GM12878 (cell line): Measurements from ENCODE around the gene SERPINE2.

Source experiments
- BACH1 ChIP-seq: fragments of 450-650 bp; IDR thresholded peaks from 2 replicates; pipeline ENCODE4 v1.6.1; 2017; ENCODE audit warnings: mild to moderate bottlenecking, borderline replicate concordance
- CTCF ChIP-seq, 3 experiments: IDR thresholded peaks in 2 of 3; conservative IDR thresholded peaks in 1 of 3; 2 replicates each; pipeline ENCODE4 v1.5.1; 2011; ENCODE audit warnings: low read depth in 3 of 3, low read length in 3 of 3, mild to moderate bottlenecking in 3 of 3, control low read depth in 2 of 3, moderate library complexity in 2 of 3, inconsistent platforms in 1 of 3, mixed read lengths in 1 of 3; ENCODE audit not compliant: control insufficient read depth in 2 of 3, insufficient read depth in 1 of 3; ENCODE audit errors: extremely low read depth in 1 of 3
- EZH2 ChIP-seq: IDR thresholded peaks from 2 replicates; pipeline ENCODE4 v1.6.1; 2012; ENCODE audit warnings: low read depth, mild to moderate bottlenecking, control low read depth, inconsistent platforms, low read length, borderline replicate concordance; ENCODE audit not compliant: control insufficient read depth
- GABPA ChIP-seq: IDR thresholded peaks from 2 replicates; pipeline ENCODE4 v1.6.1; 2014; ENCODE audit warnings: antibody characterized with exemption, low read depth, mild to moderate bottlenecking, inconsistent platforms
- JUND ChIP-seq: IDR thresholded peaks from 2 replicates; pipeline ENCODE4 v1.6.1; 2012; ENCODE audit warnings: low read depth, mild to moderate bottlenecking, low read length, improper control_type of control experiment, moderate library complexity
- MEF2A ChIP-seq: IDR thresholded peaks from 2 replicates; pipeline ENCODE4 v1.6.1; 2011; ENCODE audit warnings: low read depth, mild to moderate bottlenecking, low read length, moderate library complexity; ENCODE audit not compliant: insufficient read depth
- ZBTB4 ChIP-seq: fragments of 450-650 bp; formaldehyde crosslinking; IDR thresholded peaks from 2 replicates; pipeline ENCODE4 v1.4.0; 2022; ENCODE audit warnings: mild to moderate bottlenecking, moderate library complexity
- ZNF24 ChIP-seq: fragments of 450-650 bp; IDR thresholded peaks from 2 replicates; pipeline ENCODE4 v1.6.1; 2017; ENCODE audit warnings: antibody characterized with exemption, mild to moderate bottlenecking
- ZNF274 ChIP-seq: IDR thresholded peaks from one replicate; pipeline ENCODE4 v1.8.0; 2011; ENCODE audit not compliant: insufficient read length, insufficient read depth

GRCh38 chr2:224042191-224042696 is 3.2 kb upstream of the SERPINE2 start:
- TF ChIP-seq GABPA = no peak
- no peak for TF ChIP-seq CTCF (IDR thresholded peaks at IDR 0.05 in 2 of 3, conservative IDR thresholded peaks at IDR 0.05 in 1 of 3; ENCODE audit: control insufficient read depth in 2 of 3, extremely low read depth in 1 of 3, insufficient read depth in 1 of 3, low read depth in 3 of 3, low read length in 3 of 3)
- no peak for TF ChIP-seq ZNF24
- no peak for TF ChIP-seq ZBTB4
- TF ChIP-seq EZH2 = no peak
- TF ChIP-seq ZNF274 = no peak
- TF ChIP-seq MEF2A = no peak
- TF ChIP-seq JUND = no peak
- no peak for TF ChIP-seq BACH1
